CD4-positive, alpha-beta T cell (primary cell): ENCODE data around the gene MSH2. TPM values are rescaled to one million over a fixed set of nuclear protein-coding genes. Genes with fewer than 3 reads are reported as not detected.

ENCODE experiments used
- ATAC-seq: fragments of 200-7000 bp; cut with Tn5 transposase; one replicate; pipeline ENCODE4 v1.10.0; 2022; ENCODE audit warnings: mild to moderate bottlenecking; ENCODE audit not compliant: poor library complexity
- CTCF ChIA-PET: fragments of 350-600 bp; sonication (Branson Sonifier 250); formaldehyde crosslinking; loops from one replicate; lab custom pipeline; 2021; ENCODE audit warnings: antibody characterized with exemption, inconsistent platforms; lab: Charles Lee
- POLR2A ChIA-PET: fragments of 350-600 bp; sonication (Branson Sonifier 250); formaldehyde crosslinking; loops from one replicate; lab custom pipeline; 2021; ENCODE audit warnings: antibody characterized with exemption, inconsistent platforms; lab: Charles Lee
- DNase-seq, 14 experiments: peaks; one replicate each; pipeline ENCODE4 v3.0.0-alpha.2; 2013 to 2020; ENCODE audit warnings: mixed read lengths in 2 of 14
- H3K27ac ChIP-seq, 2 donors: one replicate each; pipeline versions ENCODE4 v1.5.1 to v1.7.0; 2013; ENCODE audit warnings: low read length in 2 of 2, low read depth in 1 of 2, mild to moderate bottlenecking in 1 of 2
- H3K27me3 ChIP-seq, 2 experiments: 1 replicate in 1 of 2; 2 replicates in 1 of 2; pipeline versions ENCODE4 v1.6.1 to v1.7.0; 2013; ENCODE audit warnings: low read length in 2 of 2, control low read depth in 1 of 2, mild to moderate bottlenecking in 1 of 2, moderate library complexity in 1 of 2; ENCODE audit not compliant: insufficient read depth in 2 of 2, control insufficient read depth in 1 of 2
- H3K36me3 ChIP-seq: one replicate; pipeline ENCODE4 v1.6.1; 2013; ENCODE audit warnings: low read length, control low read depth; ENCODE audit not compliant: insufficient read depth
- H3K4me1 ChIP-seq: one replicate; pipeline ENCODE4 v1.6.1; 2013; ENCODE audit warnings: low read length, control low read depth; ENCODE audit not compliant: insufficient read depth
- H3K4me3 ChIP-seq: one replicate; pipeline ENCODE4 v1.5.1; 2013; ENCODE audit warnings: mild to moderate bottlenecking, low read length, moderate library complexity
- H3K9me3 ChIP-seq, 2 experiments: 1 replicate in 1 of 2; 2 replicates in 1 of 2; pipeline versions ENCODE4 v1.6.1 to v1.7.0; 2013; ENCODE audit warnings: low read length in 2 of 2, mild to moderate bottlenecking in 2 of 2, control low read depth in 1 of 2, moderate library complexity in 1 of 2; ENCODE audit not compliant: control insufficient read depth in 1 of 2, insufficient read depth in 1 of 2
- H3K27ac Mint-ChIP-seq: one replicate; pipeline ENCODE4 v1.8.0; 2020; ENCODE audit warnings: mixed read lengths
- H3K27me3 Mint-ChIP-seq: one replicate; pipeline ENCODE4 v1.8.0; 2021; ENCODE audit warnings: mixed read lengths
- H3K36me3 Mint-ChIP-seq: one replicate; pipeline ENCODE4 v1.8.0; 2021; ENCODE audit warnings: low read depth, mixed read lengths
- H3K4me1 Mint-ChIP-seq: one replicate; pipeline ENCODE4 v1.8.0; 2021; ENCODE audit warnings: low read depth, mixed read lengths
- H3K4me3 Mint-ChIP-seq: one replicate; pipeline ENCODE4 v1.8.0; 2020; ENCODE audit warnings: mild to moderate bottlenecking, mixed read lengths
- H3K9me3 Mint-ChIP-seq: one replicate; pipeline ENCODE4 v1.8.0; 2020; ENCODE audit warnings: mixed read lengths
- intact Hi-C, 2 experiments: fragments of 100-400 bp; cut with DNase I in 1 of 2; cut with micrococcal nuclease in 1 of 2; formaldehyde crosslinking; loops; one replicate each; pipeline versions ENCODE4 v1.15.1 to v1.9.0; 2023 to 2025; cut with DNase I, micrococcal nuclease
- total RNA-seq, 174 experiments: library from RNA in 2 of 174; stranded (reverse) in 2 of 174; gene quantifications; one replicate each; pipeline ENCODE4 v1.2.3 and lab custom pipeline; 2021 to 2026
- TF ChIP-seq, protein P1 (sequence below): fragments of 200-600 bp; IDR thresholded peaks from one replicate; pipeline ENCODE4 v1.8.0; 2022; ENCODE audit warnings: antibody characterized with exemption, mild to moderate bottlenecking

The MSH2 gene
- total RNA-seq, 2 experiments from 2014 or later = 7.1 to 8.2 TPM

DNA sequence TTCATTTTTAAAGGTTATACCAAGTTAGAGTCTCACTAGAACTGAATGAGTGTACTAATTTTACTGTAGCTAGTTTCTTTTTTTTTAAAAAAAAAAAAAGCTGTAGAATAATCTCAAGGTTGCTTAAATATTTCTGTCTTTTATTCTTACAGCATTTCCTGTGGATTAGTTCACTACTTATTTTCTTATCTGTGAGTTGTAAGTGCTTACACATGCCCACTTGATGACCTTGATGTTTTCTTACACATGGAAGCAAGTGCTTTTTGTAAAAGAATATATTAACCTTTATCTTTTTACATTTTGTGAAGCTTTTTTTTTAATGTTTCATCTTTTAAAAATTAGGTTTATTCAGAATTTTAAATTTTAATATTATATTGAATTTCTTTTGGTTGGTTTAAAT lies 57.8 kb downstream of the MSH2 start:
- H3K27ac ChIP-seq = no peak overlapping the region
- no peak overlapping the region for H3K4me3 ChIP-seq
- TF ChIP-seq, protein P1, sequence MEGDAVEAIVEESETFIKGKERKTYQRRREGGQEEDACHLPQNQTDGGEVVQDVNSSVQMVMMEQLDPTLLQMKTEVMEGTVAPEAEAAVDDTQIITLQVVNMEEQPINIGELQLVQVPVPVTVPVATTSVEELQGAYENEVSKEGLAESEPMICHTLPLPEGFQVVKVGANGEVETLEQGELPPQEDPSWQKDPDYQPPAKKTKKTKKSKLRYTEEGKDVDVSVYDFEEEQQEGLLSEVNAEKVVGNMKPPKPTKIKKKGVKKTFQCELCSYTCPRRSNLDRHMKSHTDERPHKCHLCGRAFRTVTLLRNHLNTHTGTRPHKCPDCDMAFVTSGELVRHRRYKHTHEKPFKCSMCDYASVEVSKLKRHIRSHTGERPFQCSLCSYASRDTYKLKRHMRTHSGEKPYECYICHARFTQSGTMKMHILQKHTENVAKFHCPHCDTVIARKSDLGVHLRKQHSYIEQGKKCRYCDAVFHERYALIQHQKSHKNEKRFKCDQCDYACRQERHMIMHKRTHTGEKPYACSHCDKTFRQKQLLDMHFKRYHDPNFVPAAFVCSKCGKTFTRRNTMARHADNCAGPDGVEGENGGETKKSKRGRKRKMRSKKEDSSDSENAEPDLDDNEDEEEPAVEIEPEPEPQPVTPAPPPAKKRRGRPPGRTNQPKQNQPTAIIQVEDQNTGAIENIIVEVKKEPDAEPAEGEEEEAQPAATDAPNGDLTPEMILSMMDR = no peak
- H3K36me3 ChIP-seq = peaks cover 24% of the 10 kb centered on the region
- no peak for DNase-seq
- Mint-ChIP-seq H3K36me3 (peaks cover 68% of the 10 kb centered on the region), H3K4me3 (no peak overlapping the region), H3K4me1 (peaks cover 14% of the 10 kb centered on the region), H3K9me3 (no peaks in the 10 kb centered on the region), H3K27me3 (no peaks in the 10 kb centered on the region), H3K27ac (no peak overlapping the region)
- H3K9me3 ChIP-seq = no peaks in the 10 kb centered on the region
- ChIA-PET POLR2A (no interaction called here), CTCF (interaction anchor here (1.1 kb wide), 1 partner anchor 40 kb away, joined by 3 read pairs; no protein-coding TSS in a partner anchor)
- intact Hi-C loops = no loop called here
- H3K4me1 ChIP-seq = no peaks in the 10 kb centered on the region
- no peak for ATAC-seq
- no peaks in the 10 kb centered on the region for H3K27me3 ChIP-seq

DNA sequence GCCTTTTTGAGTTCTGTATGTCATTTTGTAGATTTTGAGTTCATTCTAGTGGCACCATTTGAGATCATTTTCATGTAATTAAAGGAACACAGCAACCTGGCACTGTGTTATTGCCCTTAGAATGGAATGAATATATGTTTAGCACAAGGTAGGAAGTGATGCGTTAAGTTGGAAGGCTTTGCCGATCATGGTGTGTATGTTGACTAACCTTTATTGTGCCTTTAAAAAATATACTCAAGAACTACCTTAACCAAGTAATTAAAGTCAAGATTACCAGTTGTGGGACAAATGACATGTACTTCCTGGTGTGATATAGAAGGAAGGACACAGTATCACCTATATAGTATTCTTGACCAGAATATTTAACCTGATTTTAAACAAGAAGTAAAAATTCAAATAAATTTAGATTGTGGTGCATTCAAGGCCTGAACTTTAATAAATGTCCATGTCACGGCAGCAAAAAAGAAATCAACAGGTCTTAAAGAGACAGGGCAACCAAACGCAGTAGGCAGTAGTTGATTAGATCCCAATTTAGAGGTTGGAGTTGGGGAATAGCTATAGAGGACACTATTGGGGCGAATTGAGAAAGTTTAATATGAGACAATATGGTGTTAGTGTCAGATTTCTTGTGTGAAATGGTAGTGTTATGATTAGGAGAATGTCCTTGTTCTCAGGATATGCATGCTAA lies 68.6 kb downstream of the MSH2 start:
- Histone ChIP-seq H3K4me1 (no peaks in the 10 kb centered on the region), H3K4me3 (no peak overlapping the region), H3K27ac (no peak overlapping the region), H3K27me3 (no peaks in the 10 kb centered on the region), H3K36me3 (peaks cover 44% of the 10 kb centered on the region), H3K9me3 (no peaks in the 10 kb centered on the region)
- ChIA-PET CTCF (no interaction called here), POLR2A (no interaction called here)
- H3K9me3 Mint-ChIP-seq = no peaks in the 10 kb centered on the region
- H3K27me3 Mint-ChIP-seq = no peaks in the 10 kb centered on the region
- H3K4me3 Mint-ChIP-seq = no peak overlapping the region
- TF ChIP-seq, protein P1 = no peak
- intact Hi-C loops = no loop called here
- no peaks in the 10 kb centered on the region for H3K4me1 Mint-ChIP-seq
- peaks cover 71% of the 10 kb centered on the region for H3K36me3 Mint-ChIP-seq
- no peak for DNase-seq
- H3K27ac Mint-ChIP-seq = no peak overlapping the region
- no peak for ATAC-seq

DNA sequence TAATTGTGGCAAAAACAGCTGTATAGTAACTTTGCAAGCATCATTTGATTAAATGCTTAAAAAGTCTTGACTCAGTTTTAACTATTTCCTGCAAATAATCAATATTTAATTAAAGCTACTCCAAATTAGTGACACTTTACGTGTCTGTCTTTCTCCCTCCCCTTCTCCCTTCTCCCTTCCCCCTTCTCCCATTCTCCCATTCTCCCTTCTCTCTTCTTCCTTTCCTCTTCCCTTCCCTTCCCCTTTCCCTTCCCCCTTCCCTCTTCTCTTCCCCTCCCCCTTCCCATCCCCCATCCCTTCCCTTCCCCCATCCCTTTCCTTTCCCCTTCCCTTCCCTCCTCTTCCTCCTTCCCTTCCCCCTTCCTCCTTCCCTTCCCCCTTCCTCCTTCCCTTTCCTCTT lies 76.9 kb downstream of the MSH2 start:
- no peaks in the 10 kb centered on the region for H3K4me1 ChIP-seq
- intact Hi-C loops = no loop called here
- peaks cover 28% of the 10 kb centered on the region for H3K36me3 ChIP-seq
- H3K9me3 Mint-ChIP-seq = no peaks in the 10 kb centered on the region
- peaks cover 84% of the 10 kb centered on the region for H3K36me3 Mint-ChIP-seq
- TF ChIP-seq, protein P1 = no peak
- no peak overlapping the region for H3K27ac Mint-ChIP-seq
- no peak overlapping the region for H3K4me3 ChIP-seq
- no peaks in the 10 kb centered on the region for H3K27me3 ChIP-seq
- H3K4me3 Mint-ChIP-seq = no peak overlapping the region
- no peak overlapping the region for H3K27ac ChIP-seq
- no peaks in the 10 kb centered on the region for H3K4me1 Mint-ChIP-seq
- ChIA-PET CTCF (interaction anchor here (0.6 kb wide), 1 partner anchor 102 kb away, joined by 3 read pairs; no protein-coding TSS in a partner anchor), POLR2A (no interaction called here)
- no peak for DNase-seq
- no peak for ATAC-seq
- H3K27me3 Mint-ChIP-seq = no peaks in the 10 kb centered on the region
- no peaks in the 10 kb centered on the region for H3K9me3 ChIP-seq
